ENCODE results near the gene COPS8. TPM values are rescaled to one million over a fixed set of nuclear protein-coding genes. Genes with fewer than 3 reads are reported as not detected.

Gene COPS8
- total RNA-seq, 2 donors from 2014 or later: 55.6 to 57.1 TPM

GRCh38 chr2:237061356-237061755 lies 24.3 kb upstream of the COPS8 start:
- DNase-seq (ENCODE audit: low spot score): no peak
- intact Hi-C loops (cut with DNase I): loop anchor here (5.0 kb wide), 1 partner anchor 709 kb away; no protein-coding TSS in a partner anchor

- no peak for DNase-seq (ENCODE audit: low spot score)
- intact Hi-C loops (cut with DNase I): loop anchor here (5.0 kb wide), 1 partner anchor 710 kb away; no protein-coding TSS in a partner anchor
Observed at GRCh38 chr2:237062585-237062984, 23.1 kb upstream of the COPS8 start.

- intact Hi-C loops (cut with DNase I): loop anchor here (5.0 kb wide), 1 partner anchor 712 kb away; no protein-coding TSS in a partner anchor
Observed at GRCh38 chr2:237064203-237065070, 21.3 kb upstream of the COPS8 start.

GRCh38 chr2:237065071-237065377 lies 20.7 kb upstream of the COPS8 start:
- intact Hi-C loops (cut with DNase I): no loop called here

More at GRCh38 chr2:237064203-237065070, 21.3 kb upstream of the COPS8 start:
- no peak for DNase-seq (ENCODE audit: low spot score)

GRCh38 chr2:237066396-237066795 lies 19.3 kb upstream of the COPS8 start:
- intact Hi-C loops (cut with DNase I): no loop called here
- no peak for DNase-seq (ENCODE audit: low spot score)

More at GRCh38 chr2:237065071-237065377, 20.7 kb upstream of the COPS8 start:
- no peak for DNase-seq (ENCODE audit: low spot score)

- no peak for DNase-seq (ENCODE audit: low spot score)
- intact Hi-C loops (cut with DNase I): no loop called here
Observed at GRCh38 chr2:237068005-237068576, 17.6 kb upstream of the COPS8 start.

- peak; percentile 90 for DNase-seq (ENCODE audit: low spot score)
- intact Hi-C loops (cut with DNase I): no loop called here
Observed at GRCh38 chr2:237072067-237072931, 13.4 kb upstream of the COPS8 start.

GRCh38 chr2:237073552-237073951 lies 12.1 kb upstream of the COPS8 start:
- no peak for DNase-seq (ENCODE audit: low spot score)
- intact Hi-C loops (cut with DNase I): no loop called here

- no peak for DNase-seq (ENCODE audit: low spot score)
- intact Hi-C loops (cut with DNase I): no loop called here
Observed at GRCh38 chr2:237074211-237074993, 11.3 kb upstream of the COPS8 start.

- no peak for DNase-seq (ENCODE audit: low spot score)
- intact Hi-C loops (cut with DNase I): no loop called here
Observed at GRCh38 chr2:237075749-237076599, 9.7 kb upstream of the COPS8 start.

GRCh38 chr2:237081596-237081995 lies 4.1 kb upstream of the COPS8 start:
- DNase-seq (ENCODE audit: low spot score): no peak
- intact Hi-C loops (cut with DNase I): no loop called here

- DNase-seq (ENCODE audit: low spot score): no peak
- intact Hi-C loops (cut with DNase I): no loop called here
Observed at GRCh38 chr2:237083026-237083425, 2.7 kb upstream of the COPS8 start.

GRCh38 chr2:237084444-237084843 lies 1.2 kb upstream of the COPS8 start:
- no peak for DNase-seq (ENCODE audit: low spot score)
- intact Hi-C loops (cut with DNase I): no loop called here

- DNase-seq (ENCODE audit: low spot score): no peak
- intact Hi-C loops (cut with DNase I): no loop called here
Observed at GRCh38 chr2:237090906-237091305, 5.2 kb downstream of the COPS8 start.

- intact Hi-C loops (cut with DNase I): no loop called here
Observed at GRCh38 chr2:237091779-237092436, 6.2 kb downstream of the COPS8 start.

GRCh38 chr2:237092506-237092905 lies 6.8 kb downstream of the COPS8 start:
- intact Hi-C loops (cut with DNase I): no loop called here
- DNase-seq (ENCODE audit: low spot score): no peak

More at GRCh38 chr2:237091779-237092436, 6.2 kb downstream of the COPS8 start:
- DNase-seq (ENCODE audit: low spot score): no peak

GRCh38 chr2:237092920-237093781 lies 7.5 kb downstream of the COPS8 start:
- DNase-seq (ENCODE audit: low spot score): no peak
- intact Hi-C loops (cut with DNase I): no loop called here
